GM12864 (cell line): ENCODE results near the gene FASLG.

ENCODE experiments used
- DNase-seq: peaks from one replicate; pipeline ENCODE4 v3.0.0-alpha.2; 2011; ENCODE audit warnings: low read depth
- H3K4me3 ChIP-seq: 2 replicates; pipeline ENCODE4 v1.5.1; 2011; ENCODE audit warnings: mild to moderate bottlenecking, low read depth, low read length, control low read depth
- CTCF ChIP-seq: IDR thresholded peaks from 2 replicates; pipeline ENCODE4 v1.5.1; 2011; ENCODE audit warnings: low read depth, mild to moderate bottlenecking, moderate library complexity, low read length, control low read depth, inconsistent platforms; ENCODE audit errors: missing control alignments

The FASLG gene

DNA sequence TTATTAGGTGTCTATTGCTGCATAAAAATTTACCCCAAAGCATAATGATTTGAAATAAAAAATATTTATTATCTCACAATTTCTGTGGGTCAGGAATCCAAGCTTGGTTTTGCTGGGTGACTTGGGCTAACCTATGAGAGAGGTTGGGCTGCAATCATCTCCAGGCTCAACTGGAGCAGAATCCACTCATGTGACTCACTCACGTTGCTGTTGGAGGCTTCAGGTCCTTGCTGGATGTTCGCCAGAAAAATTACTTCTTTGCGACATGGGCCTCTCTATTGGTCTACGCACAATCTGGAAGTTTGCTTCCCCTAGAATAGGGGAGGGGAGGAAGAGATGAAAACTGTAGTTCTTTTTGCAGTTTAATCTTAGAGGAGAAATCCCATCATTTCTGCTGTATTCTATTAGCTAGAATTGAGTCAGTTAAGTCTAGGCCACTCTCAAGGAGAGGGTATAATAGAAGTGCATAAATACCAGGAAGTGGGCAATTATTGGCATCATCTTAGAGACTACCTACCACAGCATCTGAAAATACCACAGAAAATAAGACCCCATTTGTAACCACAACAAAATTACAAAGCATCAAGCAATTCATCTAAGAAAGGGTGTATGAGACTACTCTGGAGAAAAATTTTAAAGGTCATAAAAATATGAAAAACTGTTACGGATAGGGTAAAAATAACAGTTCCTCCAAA, 5.7 kb upstream of the FASLG start:
- TF ChIP-seq CTCF, result no peak
- H3K4me3 ChIP-seq, result no peak overlapping the region
- DNase-seq, result no peak

DNA sequence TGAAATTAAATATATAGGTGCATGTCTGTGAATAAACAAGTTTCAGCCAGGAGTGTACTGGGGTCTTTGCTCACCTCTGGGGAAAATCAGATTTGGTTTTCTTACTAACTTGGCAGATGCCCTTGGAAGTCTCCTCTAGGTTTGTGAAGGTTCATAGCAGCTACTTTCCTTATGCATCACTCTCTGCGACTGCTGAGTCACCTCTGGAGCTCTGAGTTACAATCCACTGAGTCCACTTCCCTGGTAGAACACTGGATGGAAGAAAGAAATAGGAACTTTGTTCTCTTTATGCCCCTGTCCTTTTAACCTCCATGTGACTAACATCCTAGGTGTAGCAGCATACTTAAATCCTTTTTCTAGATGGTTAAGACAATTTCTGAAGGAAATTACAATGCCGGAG, 4.4 kb upstream of the FASLG start:
- TF ChIP-seq CTCF, result no peak
- no peak for DNase-seq
- H3K4me3 ChIP-seq, result no peak overlapping the region

- no peak for DNase-seq
- TF ChIP-seq CTCF, result no peak
- no peak overlapping the region for H3K4me3 ChIP-seq
These were observed 2.3 kb upstream of the FASLG start for GRCh38 chr1:172656576-172656975.

DNA sequence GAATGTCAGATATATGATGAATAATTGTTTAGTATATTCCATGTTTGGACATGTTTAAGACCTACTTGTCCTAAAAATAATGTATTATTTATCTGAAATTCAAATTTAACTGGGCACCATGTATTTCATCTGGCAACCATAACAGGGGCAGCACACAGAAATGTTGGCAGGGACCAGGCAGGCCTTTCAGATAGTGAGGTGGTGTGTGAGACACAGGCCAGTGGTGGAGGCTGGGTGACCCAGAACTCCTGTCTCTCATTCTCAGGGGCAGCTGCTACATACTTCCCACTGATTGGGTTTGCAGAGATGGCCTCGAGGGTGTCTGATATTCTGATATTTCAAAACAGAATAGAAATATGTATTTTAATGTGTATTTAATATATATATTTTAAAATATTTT, 1.3 kb upstream of the FASLG start:
- TF ChIP-seq CTCF, result no peak
- no peak overlapping the region for H3K4me3 ChIP-seq
- no peak for DNase-seq

- no peak for DNase-seq
- no peak for TF ChIP-seq CTCF
- H3K4me3 ChIP-seq, result no peak overlapping the region
These were observed 2.2 kb downstream of the FASLG start for GRCh38 chr1:172661107-172661506.

DNA sequence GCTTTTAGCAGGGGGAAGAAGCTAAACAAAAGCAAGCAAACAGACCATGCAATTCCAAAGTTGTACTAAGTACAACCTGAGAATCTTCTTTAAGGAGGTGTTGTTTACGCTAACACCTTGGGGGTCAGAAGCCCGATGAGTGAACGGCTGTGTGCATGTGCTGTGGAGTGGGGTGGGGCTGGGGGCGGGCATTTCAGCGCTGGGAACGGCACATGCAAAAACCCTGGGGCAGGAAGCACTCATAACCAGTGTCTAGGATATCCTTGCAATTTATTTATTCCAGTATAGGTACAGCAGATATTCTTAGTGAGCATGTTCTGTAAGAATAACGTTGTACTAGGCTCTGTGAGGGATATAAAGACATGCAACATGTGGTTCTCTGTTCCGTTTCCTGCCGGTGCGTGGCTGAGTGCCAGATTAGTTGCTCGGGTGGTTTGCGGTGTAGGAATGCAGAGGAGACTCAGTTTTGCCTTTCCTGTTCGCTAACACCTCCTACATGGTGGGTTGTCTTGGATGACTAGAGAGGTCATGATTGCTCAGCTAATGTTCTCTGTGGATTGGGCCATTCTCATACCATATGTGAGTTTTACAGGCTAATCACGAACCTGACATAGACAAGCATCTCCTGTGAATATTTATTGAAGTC, 3.7 kb downstream of the FASLG start:
- H3K4me3 ChIP-seq, result no peak overlapping the region
- TF ChIP-seq CTCF, result no peak
- peak; percentile 44 for DNase-seq

GRCh38 chr1:172663732-172664131, 4.8 kb downstream of the FASLG start:
- no peak for DNase-seq
- no peak for TF ChIP-seq CTCF
- H3K4me3 ChIP-seq, result no peak overlapping the region
